ENCODE data around the gene MARCHF6.

The MARCHF6 gene

DNA sequence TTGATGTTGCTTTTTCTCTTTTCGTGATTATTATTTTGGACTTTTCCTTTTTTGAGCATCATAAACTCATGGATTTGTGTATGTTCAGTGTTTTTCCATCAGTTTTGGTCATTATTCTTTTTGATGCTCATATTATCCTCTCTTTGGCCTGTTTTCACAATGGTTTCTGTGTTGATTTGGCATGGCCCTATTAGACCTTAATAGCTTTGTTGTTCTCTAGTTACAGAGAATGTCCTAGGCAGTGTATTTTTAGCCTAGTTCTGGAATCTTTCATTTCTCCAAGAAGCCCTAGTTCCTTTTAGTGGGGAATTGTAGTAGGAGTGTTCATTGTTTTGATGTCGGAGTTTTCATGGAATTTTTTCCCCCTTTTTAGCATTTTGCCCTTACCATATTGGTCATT is 46.9 kb downstream of the MARCHF6 start:
- no peak for DNase-seq (ENCODE audit: low read depth)
- in situ Hi-C loops (cut with HindIII; ENCODE audit: low sequenced_read_pairs): no loop called here
- H3K4me3 ChIP-seq (ENCODE audit: low read depth, low read length): no peak overlapping the region
- TF ChIP-seq, protein P1, sequence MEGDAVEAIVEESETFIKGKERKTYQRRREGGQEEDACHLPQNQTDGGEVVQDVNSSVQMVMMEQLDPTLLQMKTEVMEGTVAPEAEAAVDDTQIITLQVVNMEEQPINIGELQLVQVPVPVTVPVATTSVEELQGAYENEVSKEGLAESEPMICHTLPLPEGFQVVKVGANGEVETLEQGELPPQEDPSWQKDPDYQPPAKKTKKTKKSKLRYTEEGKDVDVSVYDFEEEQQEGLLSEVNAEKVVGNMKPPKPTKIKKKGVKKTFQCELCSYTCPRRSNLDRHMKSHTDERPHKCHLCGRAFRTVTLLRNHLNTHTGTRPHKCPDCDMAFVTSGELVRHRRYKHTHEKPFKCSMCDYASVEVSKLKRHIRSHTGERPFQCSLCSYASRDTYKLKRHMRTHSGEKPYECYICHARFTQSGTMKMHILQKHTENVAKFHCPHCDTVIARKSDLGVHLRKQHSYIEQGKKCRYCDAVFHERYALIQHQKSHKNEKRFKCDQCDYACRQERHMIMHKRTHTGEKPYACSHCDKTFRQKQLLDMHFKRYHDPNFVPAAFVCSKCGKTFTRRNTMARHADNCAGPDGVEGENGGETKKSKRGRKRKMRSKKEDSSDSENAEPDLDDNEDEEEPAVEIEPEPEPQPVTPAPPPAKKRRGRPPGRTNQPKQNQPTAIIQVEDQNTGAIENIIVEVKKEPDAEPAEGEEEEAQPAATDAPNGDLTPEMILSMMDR (IDR thresholded peaks at IDR 0.05; ENCODE audit: low read depth, low read length, missing control alignments): no peak

DNA sequence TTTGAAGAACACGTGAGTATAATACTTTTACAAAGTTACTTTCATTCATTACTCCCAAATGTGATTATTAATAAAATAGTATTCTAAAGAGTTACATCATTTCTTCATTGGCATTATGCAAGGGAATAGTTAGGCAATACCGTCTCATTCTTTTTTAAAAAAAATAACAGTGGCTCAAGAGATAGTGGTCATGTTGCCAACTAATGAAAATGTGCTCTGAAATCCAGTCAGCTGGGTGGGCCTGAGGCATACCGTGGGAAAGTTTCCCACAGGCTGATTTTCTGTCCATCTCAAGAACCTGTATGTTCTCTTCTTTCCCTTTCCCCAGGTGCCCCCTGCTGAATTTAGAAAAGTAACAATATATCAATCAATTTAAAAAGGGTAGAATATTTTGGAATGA is 47.3 kb downstream of the MARCHF6 start:
- H3K4me3 ChIP-seq (ENCODE audit: low read depth, low read length): no peak overlapping the region
- DNase-seq (ENCODE audit: low read depth): no peak
- in situ Hi-C loops (cut with HindIII; ENCODE audit: low sequenced_read_pairs): no loop called here
- TF ChIP-seq, protein P1 (IDR thresholded peaks at IDR 0.05; ENCODE audit: low read depth, low read length, missing control alignments): no peak

DNA sequence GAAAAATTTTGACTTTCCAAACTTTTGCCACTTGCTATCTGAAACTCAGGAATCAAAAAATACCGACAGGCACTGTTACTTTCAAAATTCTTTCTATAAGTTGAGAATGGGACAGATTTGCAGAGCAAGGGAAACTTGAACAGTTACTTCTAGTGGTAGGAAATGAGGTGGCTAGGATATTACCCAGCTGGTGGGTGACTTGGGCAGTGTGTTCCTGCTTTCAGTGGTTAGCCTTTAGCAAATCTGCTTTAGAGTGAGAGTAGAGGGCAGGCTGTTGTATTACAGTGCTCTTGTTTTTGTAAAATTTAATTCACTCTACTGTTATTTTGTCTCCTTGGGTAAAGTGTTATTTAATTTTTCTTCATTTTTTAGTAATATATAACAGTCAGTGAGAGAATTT is 48.0 kb downstream of the MARCHF6 start:
- TF ChIP-seq, protein P1 (IDR thresholded peaks at IDR 0.05; ENCODE audit: low read depth, low read length, missing control alignments): no peak

More for the DNA sequence above, 48.0 kb downstream of the MARCHF6 start:
- no peak for DNase-seq (ENCODE audit: low read depth)
- in situ Hi-C loops (cut with HindIII; ENCODE audit: low sequenced_read_pairs): no loop called here
- H3K4me3 ChIP-seq (ENCODE audit: low read depth, low read length): no peak overlapping the region
